ENCODE results near the gene ANO8. TPM values are rescaled to one million over a fixed set of nuclear protein-coding genes. Genes with fewer than 3 reads are reported as not detected.
"Not testable (repeated sequence)": the region's sequence is repeated elsewhere in the genome, so short reads cannot be mapped to it uniquely, and the experiment has no call there.

The ANO8 gene
- 13.4 TPM in 2 replicates for total RNA-seq

GRCh38 chr19:17334414-17335409 lies at the start of gene ANO8:
Gene ANO8, minus strand, starts transcription at chr19:17334855. Its CDS starts 185 bp downstream, at chr19:17334670.
- intact Hi-C loops (cut with micrococcal nuclease): loop anchor here (5.0 kb wide), 4 partner anchors 58 to 178 kb away; partner anchors contain the start of genes BST2, CCDC194 and PGLS

- intact Hi-C loops (cut with micrococcal nuclease): no loop called here
Measured at GRCh38 chr19:17380426-17381138, 45.9 kb upstream of the ANO8 start.

GRCh38 chr19:17379221-17379631 lies 44.6 kb upstream of the ANO8 start:
- intact Hi-C loops (cut with micrococcal nuclease): no loop called here

GRCh38 chr19:17378271-17378670 lies 43.6 kb upstream of the ANO8 start:
- intact Hi-C loops (cut with micrococcal nuclease): no loop called here

GRCh38 chr19:17376935-17377600 lies 42.4 kb upstream of the ANO8 start, which contains the start of gene PLVAP:
Gene PLVAP, minus strand, starts transcription at chr19:17377342. Its CDS starts 54 bp downstream, at chr19:17377288.
- intact Hi-C loops (cut with micrococcal nuclease): no loop called here

- intact Hi-C loops (cut with micrococcal nuclease): no loop called here
Measured at GRCh38 chr19:17370026-17370587, 35.5 kb upstream of the ANO8 start.

- intact Hi-C loops (cut with micrococcal nuclease): no loop called here
Measured at GRCh38 chr19:17365361-17365760, 30.7 kb upstream of the ANO8 start.

GRCh38 chr19:17363852-17364605 lies 29.4 kb upstream of the ANO8 start:
- intact Hi-C loops (cut with micrococcal nuclease): not testable (repeated sequence)

GRCh38 chr19:17359905-17360800 lies 25.5 kb upstream of the ANO8 start:
- intact Hi-C loops (cut with micrococcal nuclease): no loop called here

GRCh38 chr19:17358395-17358794 lies 23.7 kb upstream of the ANO8 start:
- intact Hi-C loops (cut with micrococcal nuclease): no loop called here

GRCh38 chr19:17357724-17358123 lies 23.1 kb upstream of the ANO8 start:
- intact Hi-C loops (cut with micrococcal nuclease): no loop called here

- intact Hi-C loops (cut with micrococcal nuclease): no loop called here
Measured at GRCh38 chr19:17357078-17357666, 22.5 kb upstream of the ANO8 start.

- intact Hi-C loops (cut with micrococcal nuclease): no loop called here
Measured at GRCh38 chr19:17353386-17353785, 18.7 kb upstream of the ANO8 start.

- intact Hi-C loops (cut with micrococcal nuclease): no loop called here
Measured at GRCh38 chr19:17352608-17353280, 18.1 kb upstream of the ANO8 start.

- intact Hi-C loops (cut with micrococcal nuclease): no loop called here
Measured at GRCh38 chr19:17351815-17352435, 17.3 kb upstream of the ANO8 start.

- intact Hi-C loops (cut with micrococcal nuclease): no loop called here
Measured at GRCh38 chr19:17348700-17349099, 14.0 kb upstream of the ANO8 start.

GRCh38 chr19:17347877-17348276 lies 13.2 kb upstream of the ANO8 start:
- intact Hi-C loops (cut with micrococcal nuclease): no loop called here

GRCh38 chr19:17347361-17347760 lies 12.7 kb upstream of the ANO8 start:
- intact Hi-C loops (cut with micrococcal nuclease): no loop called here

Data from T-helper 2 cell treated with Interferon-gamma antibody and Interleukin-4, amounts not matched to agents 100 ng/mL and 5 ng/mL, for 36 hours (primary cell).